ENCODE data around the gene CAST. TPM values are rescaled to one million over a fixed set of nuclear protein-coding genes. Genes with fewer than 3 reads are reported as not detected.

CAST gene
- total RNA-seq, 1 donor from 2014 or later = 135 TPM

GRCh38 chr5:96651948-96652753 lies 10.0 kb upstream of the CAST start:
- no peak for DNase-seq (ENCODE audit: low read depth)
- TF ChIP-seq, protein P1, sequence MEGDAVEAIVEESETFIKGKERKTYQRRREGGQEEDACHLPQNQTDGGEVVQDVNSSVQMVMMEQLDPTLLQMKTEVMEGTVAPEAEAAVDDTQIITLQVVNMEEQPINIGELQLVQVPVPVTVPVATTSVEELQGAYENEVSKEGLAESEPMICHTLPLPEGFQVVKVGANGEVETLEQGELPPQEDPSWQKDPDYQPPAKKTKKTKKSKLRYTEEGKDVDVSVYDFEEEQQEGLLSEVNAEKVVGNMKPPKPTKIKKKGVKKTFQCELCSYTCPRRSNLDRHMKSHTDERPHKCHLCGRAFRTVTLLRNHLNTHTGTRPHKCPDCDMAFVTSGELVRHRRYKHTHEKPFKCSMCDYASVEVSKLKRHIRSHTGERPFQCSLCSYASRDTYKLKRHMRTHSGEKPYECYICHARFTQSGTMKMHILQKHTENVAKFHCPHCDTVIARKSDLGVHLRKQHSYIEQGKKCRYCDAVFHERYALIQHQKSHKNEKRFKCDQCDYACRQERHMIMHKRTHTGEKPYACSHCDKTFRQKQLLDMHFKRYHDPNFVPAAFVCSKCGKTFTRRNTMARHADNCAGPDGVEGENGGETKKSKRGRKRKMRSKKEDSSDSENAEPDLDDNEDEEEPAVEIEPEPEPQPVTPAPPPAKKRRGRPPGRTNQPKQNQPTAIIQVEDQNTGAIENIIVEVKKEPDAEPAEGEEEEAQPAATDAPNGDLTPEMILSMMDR (conservative IDR thresholded peaks at IDR 0.05; ENCODE audit: low read depth, low read length) = peak; percentile 60

DNA sequence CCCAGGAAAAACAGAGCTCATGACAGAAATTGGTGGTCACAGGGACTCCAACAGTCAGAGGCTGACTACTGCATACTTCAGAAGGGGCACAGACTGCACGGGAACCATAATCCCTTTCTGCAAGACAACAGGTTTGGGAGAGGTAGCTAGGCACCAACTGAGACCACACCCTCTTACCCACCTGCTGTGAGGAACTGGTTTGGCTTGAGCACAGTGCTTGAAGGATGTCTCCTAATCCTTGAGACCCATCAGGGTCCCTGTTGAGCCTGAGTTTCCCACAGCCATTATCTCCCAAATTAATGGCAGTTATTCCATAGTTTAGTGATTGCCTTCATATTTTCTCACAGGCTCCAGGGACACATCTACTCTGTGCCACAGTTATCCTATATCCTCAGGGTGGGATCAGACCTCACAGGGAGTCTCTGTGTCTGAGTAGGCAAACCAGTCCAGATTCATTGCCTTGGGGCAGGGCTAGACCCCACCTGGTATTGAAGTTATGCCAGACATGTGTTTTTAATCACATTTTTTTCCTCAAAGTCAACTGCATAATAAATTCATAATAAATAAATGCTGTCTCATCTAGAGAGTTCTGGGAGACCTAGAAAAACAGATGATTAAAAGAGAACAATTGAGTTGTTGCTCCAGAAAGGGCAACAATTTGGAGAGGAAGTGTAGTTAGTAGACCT lies 9.3 kb upstream of the CAST start:
- no peak overlapping the region for H3K4me3 ChIP-seq (ENCODE audit: low read depth, low read length)
- TF ChIP-seq, protein P1 (conservative IDR thresholded peaks at IDR 0.05; ENCODE audit: low read depth, low read length) = no peak
- no peak for DNase-seq (ENCODE audit: low read depth)

More at GRCh38 chr5:96651948-96652753, 10.0 kb upstream of the CAST start:
- no peak overlapping the region for H3K4me3 ChIP-seq (ENCODE audit: low read depth, low read length)

- TF ChIP-seq, protein P1 (conservative IDR thresholded peaks at IDR 0.05; ENCODE audit: low read depth, low read length) = no peak
- H3K4me3 ChIP-seq (ENCODE audit: low read depth, low read length) = no peak overlapping the region
- DNase-seq (ENCODE audit: low read depth) = no peak
Observed at GRCh38 chr5:96654209-96654608, 8.0 kb upstream of the CAST start.

GRCh38 chr5:96655085-96655484 lies 7.1 kb upstream of the CAST start:
- TF ChIP-seq, protein P1 (conservative IDR thresholded peaks at IDR 0.05; ENCODE audit: low read depth, low read length) = no peak
- no peak for DNase-seq (ENCODE audit: low read depth)
- no peak overlapping the region for H3K4me3 ChIP-seq (ENCODE audit: low read depth, low read length)

DNA sequence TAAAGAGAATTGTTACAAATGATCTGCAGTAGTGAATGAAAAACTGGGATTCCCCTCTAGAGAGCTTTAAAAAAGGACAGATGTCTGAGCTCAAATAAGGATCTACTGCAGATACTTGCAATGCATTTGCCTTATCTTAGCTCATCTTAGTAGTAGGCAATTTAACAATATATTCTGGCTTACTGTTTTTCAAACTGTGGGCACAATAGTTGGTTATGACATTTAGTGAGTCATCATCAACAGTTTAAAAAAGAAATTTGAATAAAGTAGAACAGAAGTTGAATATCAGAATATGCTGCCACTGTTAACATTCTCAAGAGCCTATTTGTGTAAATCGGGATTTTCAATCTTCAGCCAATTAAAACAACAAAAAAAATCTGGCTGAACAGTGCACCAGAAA lies 6.7 kb upstream of the CAST start:
- no peak for DNase-seq (ENCODE audit: low read depth)
- no peak overlapping the region for H3K4me3 ChIP-seq (ENCODE audit: low read depth, low read length)
- TF ChIP-seq, protein P1 (conservative IDR thresholded peaks at IDR 0.05; ENCODE audit: low read depth, low read length) = no peak

- DNase-seq (ENCODE audit: low read depth) = peak; percentile 70
- no peak overlapping the region for H3K4me3 ChIP-seq (ENCODE audit: low read depth, low read length)
Observed at GRCh38 chr5:96657068-96657467, 5.1 kb upstream of the CAST start.

More at GRCh38 chr5:96657068-96657467, 5.1 kb upstream of the CAST start:
- TF ChIP-seq, protein P1 (conservative IDR thresholded peaks at IDR 0.05; ENCODE audit: low read depth, low read length) = no peak
